Progenitor cell of endocrine pancreas (in vitro differentiated cells): ENCODE measurements around the gene RGS10. TPM values are rescaled to one million over a fixed set of nuclear protein-coding genes. Genes with fewer than 3 reads are reported as not detected.

Experiments used
- DNase-seq: peaks from one replicate; pipeline ENCODE4 v3.0.0; 2021; ENCODE audit warnings: low spot score; ENCODE audit not compliant: unreplicated experiment
- H3K27ac Mint-ChIP-seq: 2 replicates; pipeline ENCODE4 v1.8.0; 2021; ENCODE audit warnings: mild to moderate bottlenecking, moderate library complexity, mixed read lengths
- H3K27me3 Mint-ChIP-seq: 2 replicates; pipeline ENCODE4 v1.8.0; 2021; ENCODE audit warnings: mixed read lengths
- H3K36me3 Mint-ChIP-seq: 2 replicates; pipeline ENCODE4 v1.8.0; 2022; ENCODE audit warnings: mixed read lengths; ENCODE audit not compliant: insufficient read depth
- H3K4me1 Mint-ChIP-seq: 2 replicates; pipeline ENCODE4 v1.8.0; 2021; ENCODE audit warnings: low read depth, mixed read lengths
- H3K4me3 Mint-ChIP-seq: 2 replicates; pipeline ENCODE4 v1.8.0; 2021; ENCODE audit warnings: low read depth, mild to moderate bottlenecking, moderate library complexity, mixed read lengths
- H3K9me3 Mint-ChIP-seq: 2 replicates; pipeline ENCODE4 v1.8.0; 2021; ENCODE audit warnings: low read depth, mixed read lengths
- CTCF ChIP-seq: fragments of 200-600 bp; sonication (generic); IDR thresholded peaks from one replicate; pipeline ENCODE4 v1.5.0; 2021; ENCODE audit warnings: antibody characterized with exemption, mild to moderate bottlenecking; ENCODE audit not compliant: unreplicated experiment
- total RNA-seq: library from RNA; stranded (reverse); gene quantifications from 2 replicates; pipeline ENCODE4 v1.2.1, GENCODE V29; 2021

RGS10 gene
- total RNA-seq, 1 donor from 2014 or later, result 0.96 TPM

GRCh38 chr10:119478111-119478802 lies 64.3 kb downstream of the RGS10 start:
- Mint-ChIP-seq H3K9me3 (peaks cover 4% of the 10 kb centered on the region), H3K27ac (no peak overlapping the region), H3K27me3 (peaks cover 47% of the 10 kb centered on the region), H3K4me3 (no peak overlapping the region), H3K36me3 (no peaks in the 10 kb centered on the region), H3K4me1 (no peaks in the 10 kb centered on the region)
- TF ChIP-seq CTCF, result no peak
- no peak for DNase-seq

- Mint-ChIP-seq H3K4me3 (no peak overlapping the region), H3K36me3 (no peaks in the 10 kb centered on the region), H3K4me1 (no peaks in the 10 kb centered on the region), H3K9me3 (peaks cover 4% of the 10 kb centered on the region), H3K27me3 (peaks cover 47% of the 10 kb centered on the region), H3K27ac (no peak overlapping the region)
- TF ChIP-seq CTCF, result no peak
- no peak for DNase-seq
These were observed 65.1 kb downstream of the RGS10 start for GRCh38 chr10:119477444-119477843.

- Mint-ChIP-seq H3K4me3 (no peak overlapping the region), H3K27me3 (peaks cover 53% of the 10 kb centered on the region), H3K36me3 (no peaks in the 10 kb centered on the region), H3K4me1 (no peaks in the 10 kb centered on the region), H3K9me3 (peaks cover 4% of the 10 kb centered on the region), H3K27ac (no peak overlapping the region)
- DNase-seq, result no peak
- no peak for TF ChIP-seq CTCF
These were observed 67.9 kb downstream of the RGS10 start for GRCh38 chr10:119474606-119475005.

- Mint-ChIP-seq H3K4me3 (no peak overlapping the region), H3K4me1 (no peaks in the 10 kb centered on the region), H3K36me3 (no peaks in the 10 kb centered on the region), H3K27ac (no peak overlapping the region), H3K27me3 (peaks cover 45% of the 10 kb centered on the region), H3K9me3 (peaks cover 4% of the 10 kb centered on the region)
- no peak for DNase-seq
- no peak for TF ChIP-seq CTCF
These were observed 68.7 kb downstream of the RGS10 start for GRCh38 chr10:119473771-119474170.

- Mint-ChIP-seq H3K27ac (no peak overlapping the region), H3K36me3 (no peaks in the 10 kb centered on the region), H3K9me3 (peaks cover 4% of the 10 kb centered on the region), H3K4me3 (no peak overlapping the region), H3K27me3 (peaks cover 23% of the 10 kb centered on the region), H3K4me1 (no peaks in the 10 kb centered on the region)
- no peak for TF ChIP-seq CTCF
- DNase-seq, result no peak
These were observed 71.4 kb downstream of the RGS10 start for GRCh38 chr10:119470920-119471702.
